Measurements from ENCODE around the gene SPTLC2. TPM values are rescaled to one million over a fixed set of nuclear protein-coding genes. Genes with fewer than 3 reads are reported as not detected.
"Not testable (repeated sequence)": the region's sequence is repeated elsewhere in the genome, so short reads cannot be mapped to it uniquely, and the experiment has no call there.

The SPTLC2 gene
- total RNA-seq, 1 donor from 2014 or later: 62.3 TPM

- no peak for DNase-seq (ENCODE audit: low read depth in 2 of 2)
These were observed 68.8 kb downstream of the SPTLC2 start for GRCh38 chr14:77547512-77548180.

DNA sequence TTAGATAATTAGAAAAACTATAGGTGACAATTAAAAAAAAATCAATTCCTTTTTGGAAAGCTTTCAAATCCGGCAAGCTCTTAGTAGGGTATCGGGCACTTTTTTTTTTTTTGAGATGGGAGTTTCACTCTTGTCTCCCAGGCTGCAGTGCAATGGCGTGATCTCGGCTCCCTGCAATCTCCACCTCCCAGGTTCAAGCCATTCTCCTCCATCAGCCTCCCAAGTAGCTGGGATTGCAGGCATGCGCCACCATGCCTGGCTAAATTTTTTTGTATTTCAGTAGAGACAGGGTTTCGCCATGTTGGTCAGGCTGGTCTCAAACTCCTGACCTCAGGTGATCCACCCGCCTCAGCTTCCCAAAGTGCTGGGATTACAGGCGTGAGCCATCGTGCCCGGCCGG, 71.3 kb downstream of the SPTLC2 start:
- DNase-seq (ENCODE audit: low read depth in 2 of 2): not testable (repeated sequence)

- DNase-seq (ENCODE audit: low read depth in 2 of 2): no peak
These were observed 71.9 kb downstream of the SPTLC2 start for GRCh38 chr14:77544571-77544970.

DNA sequence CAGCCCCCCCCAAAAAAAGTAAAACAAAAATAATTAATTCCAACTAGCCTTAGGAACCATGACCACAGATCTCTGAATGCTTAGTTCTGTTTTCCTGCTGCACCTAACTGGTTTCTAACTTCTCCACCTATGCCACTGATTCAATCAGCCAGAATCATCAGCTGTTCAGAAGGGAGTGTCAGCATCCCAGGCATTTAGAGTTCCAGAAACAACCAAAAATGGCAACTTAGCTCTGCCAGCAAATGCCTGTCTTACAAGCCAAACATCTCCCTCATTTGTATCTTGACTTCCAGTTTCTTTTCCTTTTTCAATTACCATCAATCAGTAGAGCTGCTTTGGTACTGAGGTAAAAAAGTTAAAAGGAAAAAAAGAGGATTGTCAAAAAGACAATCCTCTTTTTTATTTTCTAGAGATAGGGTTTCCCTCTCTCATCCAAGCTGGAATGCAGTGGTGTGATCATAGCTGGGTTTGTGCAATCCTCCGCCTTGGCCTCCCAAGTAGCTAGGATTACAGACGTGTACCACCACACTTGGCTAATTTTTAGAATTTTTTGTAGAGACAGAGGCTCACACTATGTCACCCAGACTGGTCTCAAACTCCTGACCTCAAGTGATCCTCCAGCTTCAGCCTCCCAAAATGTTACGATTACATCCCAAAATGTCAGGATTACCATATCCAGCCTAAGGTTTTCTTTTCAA, 72.7 kb downstream of the SPTLC2 start:
- DNase-seq (ENCODE audit: low read depth in 2 of 2): no peak

DNA sequence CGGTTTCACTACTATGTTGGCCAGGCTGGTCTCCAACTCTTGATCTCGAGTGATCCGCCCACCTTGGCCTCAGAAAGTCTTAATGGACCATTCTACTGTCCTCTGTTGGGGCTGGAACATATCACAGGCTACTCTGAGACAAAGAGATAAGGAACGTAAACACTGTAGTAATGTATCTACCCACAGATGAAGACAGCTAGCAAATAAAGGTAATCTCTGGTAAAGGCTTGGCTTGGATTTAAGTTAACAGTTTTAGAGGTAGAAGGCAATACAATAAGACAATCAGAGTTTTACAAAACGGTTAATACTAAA, 73.2 kb downstream of the SPTLC2 start:
- DNase-seq (ENCODE audit: low read depth in 2 of 2): no peak

GRCh38 chr14:77542421-77543239, 73.8 kb downstream of the SPTLC2 start:
- DNase-seq (ENCODE audit: low read depth in 2 of 2): peak; percentile 61 to 78

- DNase-seq (ENCODE audit: low read depth in 2 of 2): no peak
These were observed 74.5 kb downstream of the SPTLC2 start for GRCh38 chr14:77541905-77542304.

GRCh38 chr14:77536951-77537350, 79.5 kb downstream of the SPTLC2 start:
- not testable (repeated sequence) for DNase-seq (ENCODE audit: low read depth in 2 of 2)

DNA sequence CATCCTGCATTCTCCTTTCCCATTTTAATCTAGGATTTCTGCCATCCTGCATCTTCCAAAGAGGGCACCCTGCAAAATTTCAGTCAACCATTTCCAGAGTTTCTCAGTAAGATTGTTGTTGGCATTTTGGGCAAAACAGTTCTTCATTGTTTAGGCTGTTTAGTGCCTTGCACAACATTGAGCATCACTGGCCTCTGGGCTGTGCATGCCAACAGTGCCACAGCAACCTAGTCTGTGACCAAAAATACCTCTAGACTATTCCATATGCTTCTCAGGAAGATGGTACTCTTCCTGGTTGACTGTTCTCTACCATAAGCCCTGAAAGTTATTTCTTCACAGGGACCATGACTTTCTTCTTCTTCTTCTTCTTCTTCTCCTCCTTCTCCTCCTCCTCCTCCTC, 85.4 kb downstream of the SPTLC2 start:
- DNase-seq (ENCODE audit: low read depth in 2 of 2): no peak

GRCh38 chr14:77529963-77530362, 86.5 kb downstream of the SPTLC2 start:
- DNase-seq (ENCODE audit: low read depth in 2 of 2): no peak

- DNase-seq (ENCODE audit: low read depth in 2 of 2): no peak
These were observed 87.2 kb downstream of the SPTLC2 start for GRCh38 chr14:77529213-77529612.

DNA sequence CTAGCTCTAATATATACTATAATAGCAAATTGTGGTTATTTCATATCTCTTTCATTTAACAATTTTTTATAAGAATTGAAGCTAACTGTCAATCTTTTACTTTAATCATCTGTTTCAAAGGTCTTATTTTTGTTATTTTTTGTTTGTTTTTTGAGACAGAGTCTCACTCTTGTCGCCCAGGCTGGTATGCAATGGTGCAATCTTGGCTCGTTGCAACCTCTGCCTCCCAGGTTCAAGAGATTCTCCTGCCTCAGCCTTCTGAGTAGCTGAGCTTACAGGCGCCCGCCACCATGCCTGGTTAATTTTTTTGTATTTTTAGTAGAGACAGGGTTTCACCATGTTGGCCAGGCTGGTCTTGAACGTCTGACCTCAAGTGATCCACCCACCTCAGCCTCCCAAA, 87.7 kb downstream of the SPTLC2 start:
- DNase-seq (ENCODE audit: low read depth in 2 of 2): not testable (repeated sequence)

GRCh38 chr14:77526266-77526665, 90.2 kb downstream of the SPTLC2 start:
- DNase-seq (ENCODE audit: low read depth in 2 of 2): no peak

DNA sequence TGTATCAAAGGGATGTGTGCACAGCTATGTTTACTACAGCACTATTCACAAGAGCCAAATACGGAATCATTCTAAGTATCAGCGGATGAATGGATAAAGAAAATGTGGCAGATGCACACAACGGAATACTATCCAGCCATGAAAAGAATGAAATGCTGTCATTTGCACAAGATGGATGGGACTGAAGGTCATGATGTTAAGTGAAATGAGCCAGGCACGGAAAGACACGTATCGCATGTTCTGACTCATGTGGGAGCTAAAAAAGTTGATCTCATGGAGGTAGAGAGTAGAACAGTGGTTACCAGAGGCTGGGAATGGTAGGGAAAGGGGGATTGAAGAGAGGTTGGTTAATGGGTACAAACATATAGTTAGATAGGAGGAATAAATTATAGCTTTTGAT, 91.9 kb downstream of the SPTLC2 start:
- peak in 1 of 2 donors; percentile 17 for DNase-seq (ENCODE audit: low read depth in 2 of 2)

DNA sequence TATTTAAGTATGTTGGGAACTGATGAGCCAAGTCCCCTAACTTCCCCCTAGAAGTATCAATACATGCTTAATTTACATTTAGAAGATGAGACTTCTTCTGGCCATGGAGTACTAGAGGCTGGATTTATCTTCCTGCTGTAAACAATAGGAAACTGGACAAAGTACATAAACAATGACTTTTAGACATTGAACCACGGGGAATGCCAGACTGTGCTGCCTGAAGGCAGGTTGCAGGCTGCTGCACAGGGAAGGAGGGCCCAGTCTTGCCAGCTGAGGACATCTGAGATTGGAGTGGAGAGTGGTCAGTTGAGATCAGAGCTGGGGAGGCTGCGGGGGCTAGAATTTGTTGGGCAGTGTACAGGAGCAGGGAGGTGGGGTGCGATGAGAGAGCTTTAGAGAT, 93.3 kb downstream of the SPTLC2 start:
- no peak for DNase-seq (ENCODE audit: low read depth in 2 of 2)

DNA sequence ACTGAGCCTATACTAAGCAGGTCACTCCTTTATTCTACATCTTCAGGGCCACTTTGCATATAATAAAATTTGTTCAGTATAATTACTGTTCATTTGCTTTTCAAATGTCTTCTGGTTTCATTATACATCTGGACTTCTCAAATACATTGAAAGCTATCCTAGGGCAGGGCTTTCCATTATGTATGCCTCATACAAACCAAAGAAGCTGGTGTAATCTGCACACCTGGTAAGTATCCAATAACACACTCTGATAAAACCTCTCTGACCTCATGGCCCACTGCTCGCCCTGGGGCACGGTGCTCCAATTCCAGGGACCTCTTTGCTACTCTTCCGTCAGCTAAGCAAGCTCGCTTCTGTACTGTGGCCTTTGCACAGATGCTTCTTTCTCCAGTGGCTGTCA, 95.9 kb downstream of the SPTLC2 start:
- no peak for DNase-seq (ENCODE audit: low read depth in 2 of 2)

DNA sequence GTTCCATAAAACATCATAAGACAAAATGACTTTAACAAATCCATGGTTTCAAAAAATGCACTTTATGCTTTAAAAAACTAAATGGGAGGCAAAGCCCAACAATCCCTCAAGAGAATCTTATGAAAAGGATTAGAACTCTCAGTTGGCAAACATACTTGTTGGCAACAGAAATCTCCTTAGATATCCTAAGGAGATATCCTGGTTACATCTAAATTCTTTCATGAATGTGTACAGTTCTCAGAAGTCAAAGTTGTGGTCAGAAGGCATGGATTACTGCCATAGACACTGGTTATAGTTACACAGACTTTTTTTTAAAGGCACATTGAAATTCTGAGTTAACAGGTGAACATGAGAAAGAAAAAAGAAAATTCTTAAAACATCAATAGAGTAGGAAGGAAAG, 100.3 kb downstream of the SPTLC2 start:
- no peak for DNase-seq (ENCODE audit: low read depth in 2 of 2)

- DNase-seq (ENCODE audit: low read depth in 2 of 2): no peak
These were observed 104.8 kb downstream of the SPTLC2 start for GRCh38 chr14:77511486-77512162.

DNA sequence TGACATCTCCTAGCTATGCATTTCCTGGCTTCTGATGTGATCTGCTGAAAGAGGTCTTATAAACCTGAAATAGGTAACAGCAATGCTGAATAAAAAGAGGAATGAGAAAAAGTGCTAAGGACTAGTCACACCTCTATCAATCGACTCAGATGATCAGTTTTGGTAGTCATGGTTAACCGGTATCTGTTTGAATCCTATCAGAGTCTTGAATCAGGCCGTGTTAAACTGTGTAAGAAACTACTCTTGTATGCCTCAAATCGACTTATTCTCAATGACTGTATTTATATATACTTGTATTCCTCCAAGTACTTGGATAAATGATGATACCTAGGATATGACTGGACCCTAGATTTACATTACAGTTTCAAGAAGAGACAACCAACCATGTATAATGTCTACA, 107.1 kb downstream of the SPTLC2 start:
- DNase-seq (ENCODE audit: low read depth in 2 of 2): no peak

DNA sequence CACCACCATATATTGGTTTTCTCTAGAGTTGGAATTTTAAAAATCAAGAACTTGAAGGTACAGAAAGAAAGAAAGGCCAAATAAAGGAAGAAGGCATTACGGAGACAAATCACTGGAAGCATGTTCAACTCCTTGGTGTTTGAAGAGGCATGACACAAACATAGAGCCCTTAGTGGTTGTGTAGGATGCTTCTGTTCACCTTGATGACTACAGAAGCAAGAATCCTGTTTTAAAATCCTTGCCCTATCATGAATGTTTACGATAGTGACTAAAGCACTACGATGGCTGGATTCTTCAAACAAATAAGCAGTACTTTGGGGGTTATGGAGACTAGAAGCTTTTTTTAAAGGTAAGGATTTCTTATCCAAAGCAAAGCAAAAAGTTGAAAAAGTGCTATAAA, 107.6 kb downstream of the SPTLC2 start:
- DNase-seq (ENCODE audit: low read depth in 2 of 2): no peak

DNA sequence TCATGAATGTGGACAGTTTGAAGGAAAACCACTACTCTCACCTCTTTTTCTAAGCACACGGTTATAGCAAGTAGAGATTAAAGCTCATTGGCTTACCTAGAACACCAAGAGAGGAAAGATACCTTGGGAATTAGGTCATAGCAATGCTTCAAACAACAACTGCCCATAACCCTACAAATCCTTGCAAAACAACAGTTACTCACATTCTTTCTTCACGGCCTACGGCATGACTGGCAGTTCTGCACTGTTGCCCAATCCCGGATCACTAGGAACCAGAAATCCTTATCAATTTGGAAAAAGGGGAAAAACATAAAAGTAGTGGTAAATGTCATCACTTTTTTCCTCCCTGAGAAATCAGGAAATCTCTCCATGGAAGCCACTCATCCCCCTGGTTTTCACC, 108.2 kb downstream of the SPTLC2 start:
- DNase-seq (ENCODE audit: low read depth in 2 of 2): no peak

DNA sequence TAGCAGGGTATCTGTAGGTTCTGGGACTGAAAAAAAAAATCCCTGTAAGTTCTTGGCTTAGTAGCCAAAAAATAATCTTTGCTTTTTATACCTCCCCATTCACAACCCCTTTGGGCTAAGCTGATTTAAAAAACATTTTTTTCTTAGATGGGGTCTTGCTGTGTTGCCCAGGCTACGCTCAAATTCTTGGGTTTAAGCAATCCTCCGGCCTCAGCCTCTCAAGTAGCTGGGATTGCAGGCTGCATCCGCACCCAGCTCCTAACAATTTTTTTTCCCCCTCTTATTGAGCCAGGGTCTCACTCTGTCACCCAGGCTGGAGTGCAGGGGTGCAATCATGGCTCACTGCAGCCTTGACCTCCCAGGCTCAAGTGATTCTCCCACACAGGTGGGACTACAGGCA, 108.7 kb downstream of the SPTLC2 start:
- DNase-seq (ENCODE audit: low read depth in 2 of 2): no peak
